Suprapubic skin (tissue), 3 donors: ENCODE results near the gene PCSK2.

Source experiments
- POLR2AphosphoS5 ChIP-seq, 3 donors: sonication (generic); formaldehyde crosslinking; IDR thresholded peaks; one replicate each; pipeline ENCODE4 v1.6.1; 2017; ENCODE audit warnings: antibody characterized with exemption in 3 of 3
- TF ChIP-seq, protein P1 (sequence below), 2 donors: fragments of 200-600 bp in 1 of 2; fragments of 450-650 bp in 1 of 2; sonication (generic) in 1 of 2; IDR thresholded peaks; one replicate each; pipeline ENCODE4 v1.5.1; 2016 to 2019; ENCODE audit warnings: antibody characterized with exemption in 2 of 2, mild to moderate bottlenecking in 1 of 2, moderate library complexity in 1 of 2

DNA sequence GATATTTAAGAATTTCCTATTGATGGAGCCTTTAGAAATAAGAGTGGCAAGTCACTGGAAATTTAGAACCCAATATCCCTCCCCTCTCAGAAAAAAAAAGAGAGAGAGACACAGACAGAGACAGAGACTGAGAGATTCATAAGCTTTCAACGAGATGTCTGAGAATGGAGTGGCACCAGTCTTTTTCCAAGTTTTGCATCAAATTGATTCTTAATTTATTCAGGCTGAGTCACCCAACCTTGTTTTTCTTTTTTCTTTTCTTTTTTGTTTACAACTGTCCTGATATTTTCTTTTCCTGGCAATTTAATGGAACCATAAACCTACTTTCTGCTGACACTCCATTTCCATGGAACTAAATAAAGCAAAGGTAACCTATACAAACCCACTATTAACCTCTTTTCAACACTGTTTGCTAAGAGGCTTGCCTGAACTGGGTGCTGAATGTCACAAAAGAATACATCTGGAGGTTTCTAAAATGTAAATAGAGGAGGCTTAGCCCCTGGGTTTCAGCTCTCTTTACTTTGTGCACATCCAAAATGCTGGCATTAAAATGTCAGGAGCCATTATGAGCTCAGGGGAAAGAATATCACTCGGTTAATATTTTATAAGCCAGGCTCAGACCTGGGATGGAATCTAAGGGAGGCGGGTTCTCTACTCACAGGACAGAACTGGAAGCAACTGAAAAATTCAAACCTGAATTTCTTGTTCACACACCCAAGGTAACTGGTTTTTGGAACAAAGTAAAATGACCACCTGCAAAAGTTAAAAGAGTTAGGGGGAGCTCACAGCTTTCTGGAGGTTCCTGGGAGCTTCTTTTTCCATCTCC, 203.5 kb downstream of the PCSK2 start:
- TF ChIP-seq POLR2AphosphoS5 (IDR thresholded peaks at IDR 0.05) = no peak
- TF ChIP-seq, protein P1, sequence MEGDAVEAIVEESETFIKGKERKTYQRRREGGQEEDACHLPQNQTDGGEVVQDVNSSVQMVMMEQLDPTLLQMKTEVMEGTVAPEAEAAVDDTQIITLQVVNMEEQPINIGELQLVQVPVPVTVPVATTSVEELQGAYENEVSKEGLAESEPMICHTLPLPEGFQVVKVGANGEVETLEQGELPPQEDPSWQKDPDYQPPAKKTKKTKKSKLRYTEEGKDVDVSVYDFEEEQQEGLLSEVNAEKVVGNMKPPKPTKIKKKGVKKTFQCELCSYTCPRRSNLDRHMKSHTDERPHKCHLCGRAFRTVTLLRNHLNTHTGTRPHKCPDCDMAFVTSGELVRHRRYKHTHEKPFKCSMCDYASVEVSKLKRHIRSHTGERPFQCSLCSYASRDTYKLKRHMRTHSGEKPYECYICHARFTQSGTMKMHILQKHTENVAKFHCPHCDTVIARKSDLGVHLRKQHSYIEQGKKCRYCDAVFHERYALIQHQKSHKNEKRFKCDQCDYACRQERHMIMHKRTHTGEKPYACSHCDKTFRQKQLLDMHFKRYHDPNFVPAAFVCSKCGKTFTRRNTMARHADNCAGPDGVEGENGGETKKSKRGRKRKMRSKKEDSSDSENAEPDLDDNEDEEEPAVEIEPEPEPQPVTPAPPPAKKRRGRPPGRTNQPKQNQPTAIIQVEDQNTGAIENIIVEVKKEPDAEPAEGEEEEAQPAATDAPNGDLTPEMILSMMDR (IDR thresholded peaks at IDR 0.05) = no peak
